Measurements from ENCODE around the gene SEBOX.

Gene SEBOX

DNA sequence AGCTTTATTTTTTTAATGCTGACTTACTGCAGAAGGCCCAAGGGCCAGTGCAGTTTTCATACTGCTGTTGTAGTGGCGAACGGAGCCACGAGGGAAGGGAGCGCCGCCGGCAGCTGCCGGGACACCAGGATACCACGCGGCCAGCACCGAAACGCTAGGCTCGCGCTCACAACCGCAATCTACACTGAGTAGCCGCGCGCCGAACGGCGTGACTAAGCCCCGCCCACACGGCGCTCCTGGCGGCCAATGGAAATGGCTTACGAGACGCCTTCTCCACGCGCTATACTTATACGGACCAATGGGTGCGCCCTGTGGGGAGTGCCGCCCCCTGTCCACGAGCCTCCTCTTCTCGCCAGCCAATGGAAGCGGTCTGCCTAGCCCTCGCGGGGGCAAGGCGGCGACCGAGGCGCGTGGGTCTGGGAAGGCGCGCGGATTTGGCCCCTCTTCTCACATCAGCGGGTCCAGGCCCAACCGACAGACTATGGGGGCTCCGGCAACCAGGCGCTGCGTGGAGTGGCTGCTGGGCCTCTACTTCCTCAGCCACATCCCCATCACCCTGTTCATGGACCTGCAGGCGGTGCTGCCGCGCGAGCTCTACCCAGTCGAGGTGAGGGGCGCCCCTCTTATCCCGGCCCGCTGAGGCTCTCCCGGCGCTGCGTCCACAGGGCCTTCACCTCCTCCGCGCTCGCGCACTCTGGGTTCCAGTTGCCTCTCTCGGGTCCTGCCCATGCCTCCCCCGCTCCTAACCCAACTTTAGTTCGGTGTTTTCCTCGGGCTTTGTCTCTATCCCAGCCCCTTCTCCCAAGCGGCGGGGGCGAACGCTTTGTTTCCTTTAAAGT is 46.0 kb downstream of the SEBOX start, which contains the start of gene TMEM97:
Gene TMEM97 (plus strand): TSS at position 442 of the 839 bp plus-strand sequence. CDS start 40 bp downstream, at position 482.
- DNase-seq (ENCODE audit: low read depth): peak; percentile 93

DNA sequence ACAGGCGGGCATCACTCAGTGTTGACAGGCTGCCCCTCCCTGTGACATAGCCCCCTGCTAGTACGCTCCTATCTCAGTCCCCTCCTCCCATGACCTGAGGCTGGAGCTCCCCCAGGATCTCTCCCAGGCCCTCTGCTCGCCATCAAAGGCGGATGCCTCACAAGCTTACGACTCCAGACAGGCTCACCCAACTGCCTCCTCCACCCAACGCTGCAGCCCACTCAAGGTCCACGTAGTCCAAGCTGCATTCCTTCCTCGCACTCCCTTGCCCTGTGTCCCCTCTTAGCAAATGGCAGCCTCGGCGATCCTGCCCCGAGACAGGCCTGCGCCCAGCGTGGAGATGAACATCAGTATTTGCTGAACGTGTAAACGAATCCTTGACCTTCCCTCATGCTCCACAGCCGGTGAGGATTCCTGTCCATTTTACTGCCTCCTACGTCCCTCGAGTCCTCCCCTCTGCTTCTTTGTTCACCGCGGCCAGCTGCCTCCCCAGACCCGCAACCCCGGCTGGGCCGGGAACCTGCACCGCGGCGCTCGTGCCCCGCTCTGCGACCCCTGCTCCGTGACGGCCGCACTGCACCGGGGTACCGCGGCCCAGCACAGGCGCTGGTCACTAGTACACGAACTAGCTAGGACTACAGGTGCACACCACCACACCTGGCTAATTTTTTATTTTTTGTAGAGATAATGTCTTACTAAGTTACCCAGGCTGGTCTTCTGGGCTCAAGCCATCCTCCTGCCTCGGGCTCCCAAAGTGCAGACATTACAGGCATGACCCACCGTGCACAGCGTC is 46.8 kb downstream of the SEBOX start:
- no peak for DNase-seq (ENCODE audit: low read depth)

DNA sequence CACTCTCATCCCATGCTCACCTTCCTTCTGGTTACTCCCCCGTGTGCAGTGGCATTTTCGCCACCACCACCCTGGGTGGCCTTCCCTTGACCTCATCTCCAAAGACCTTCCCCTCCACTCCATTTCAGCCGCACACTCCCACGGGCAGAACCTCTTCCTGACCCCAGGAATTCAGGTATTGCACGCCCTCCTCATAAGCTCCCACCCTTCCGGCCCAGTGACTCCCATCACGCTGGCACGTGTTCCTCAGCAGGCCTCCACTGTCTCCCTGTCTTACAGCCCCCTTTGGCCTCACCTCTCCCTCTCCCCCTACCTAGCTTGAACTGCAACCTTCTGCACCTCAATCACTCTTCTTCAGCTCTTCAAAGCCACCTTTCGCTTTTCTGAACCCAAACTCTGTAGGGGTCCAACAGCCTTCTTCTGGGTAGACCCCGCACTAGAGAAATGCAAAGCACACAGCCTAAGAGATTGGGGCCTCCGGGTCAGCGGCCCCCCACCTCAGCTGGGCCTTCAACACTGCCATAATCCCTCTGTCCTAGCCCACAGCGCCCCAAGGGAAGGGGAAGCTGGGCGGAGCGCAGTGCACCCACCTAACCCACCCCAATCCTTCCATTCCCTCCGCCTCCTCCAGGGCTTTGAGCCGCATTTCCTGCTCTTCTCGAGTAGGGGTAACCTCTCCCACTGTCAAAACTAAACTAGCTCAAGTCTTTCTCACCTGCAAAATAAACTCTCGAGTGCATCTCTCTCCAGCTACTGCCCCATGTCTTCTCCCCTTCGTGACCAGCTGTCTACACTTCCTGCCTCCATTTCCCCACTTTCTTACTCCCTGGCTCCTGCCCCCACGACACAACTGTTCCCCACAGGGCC is 47.7 kb downstream of the SEBOX start:
- no peak for DNase-seq (ENCODE audit: low read depth)

DNA sequence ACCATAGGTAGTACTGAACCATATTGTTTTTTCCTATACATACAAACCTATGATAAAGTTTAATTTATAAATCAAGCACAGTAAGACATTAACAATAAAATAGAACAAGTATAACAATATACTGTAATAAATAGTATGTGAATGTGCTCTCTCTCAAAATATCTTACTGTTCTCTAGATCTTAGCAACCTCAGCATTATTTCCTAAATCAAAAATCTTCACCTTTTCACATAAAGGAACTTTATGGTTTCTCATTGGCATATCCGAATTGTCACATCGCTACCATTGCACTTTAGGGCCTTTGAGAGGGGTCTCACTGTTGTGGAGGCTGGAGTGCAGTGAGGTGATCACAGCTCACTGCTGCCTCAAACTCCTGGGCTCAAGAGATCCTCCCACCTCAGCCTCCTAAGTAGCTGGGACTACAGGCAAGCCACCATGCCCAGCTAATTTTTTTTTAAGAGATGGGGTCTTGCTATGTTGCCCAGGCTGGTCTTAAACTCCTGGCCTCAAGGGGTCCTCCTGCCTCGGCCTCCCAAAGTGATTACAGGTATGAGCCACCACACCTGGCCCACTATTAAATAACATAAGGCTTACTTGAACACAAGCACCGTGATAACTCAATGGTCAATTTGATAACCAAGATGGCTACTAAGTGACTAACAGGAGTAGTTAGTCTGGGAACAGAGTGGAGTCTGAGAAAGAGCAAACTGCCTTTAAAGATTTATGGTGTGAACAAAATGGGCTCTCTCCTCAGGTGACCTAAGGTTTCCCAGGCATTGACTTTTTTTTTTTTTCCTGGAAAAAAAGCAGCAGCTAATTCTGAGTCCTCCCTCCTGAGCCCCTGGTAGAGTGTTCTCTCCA is 48.9 kb downstream of the SEBOX start:
- no peak for DNase-seq (ENCODE audit: low read depth)

DNA sequence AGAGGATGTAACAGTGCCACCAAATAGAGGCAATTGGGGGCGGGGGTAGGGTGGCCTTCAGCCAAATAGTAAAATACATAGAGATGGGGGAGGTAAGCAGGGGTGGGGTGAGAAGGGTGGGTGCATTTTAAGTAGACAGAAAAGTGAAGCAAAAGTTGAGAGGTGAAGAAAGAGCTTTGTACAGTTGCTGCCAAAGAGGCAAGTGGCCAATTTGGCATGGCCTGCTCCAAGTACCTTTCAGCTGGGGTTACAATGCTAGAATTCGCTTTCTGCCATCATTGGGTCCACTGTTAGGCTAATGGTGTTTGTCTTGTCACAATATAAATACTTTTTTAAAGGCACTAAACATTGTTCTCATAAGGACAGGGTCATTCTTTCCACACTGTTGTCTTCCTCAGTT is 51.2 kb downstream of the SEBOX start:
- no peak for DNase-seq (ENCODE audit: low read depth)
